Measurements from ENCODE around the gene KCNK1.

Gene KCNK1

DNA sequence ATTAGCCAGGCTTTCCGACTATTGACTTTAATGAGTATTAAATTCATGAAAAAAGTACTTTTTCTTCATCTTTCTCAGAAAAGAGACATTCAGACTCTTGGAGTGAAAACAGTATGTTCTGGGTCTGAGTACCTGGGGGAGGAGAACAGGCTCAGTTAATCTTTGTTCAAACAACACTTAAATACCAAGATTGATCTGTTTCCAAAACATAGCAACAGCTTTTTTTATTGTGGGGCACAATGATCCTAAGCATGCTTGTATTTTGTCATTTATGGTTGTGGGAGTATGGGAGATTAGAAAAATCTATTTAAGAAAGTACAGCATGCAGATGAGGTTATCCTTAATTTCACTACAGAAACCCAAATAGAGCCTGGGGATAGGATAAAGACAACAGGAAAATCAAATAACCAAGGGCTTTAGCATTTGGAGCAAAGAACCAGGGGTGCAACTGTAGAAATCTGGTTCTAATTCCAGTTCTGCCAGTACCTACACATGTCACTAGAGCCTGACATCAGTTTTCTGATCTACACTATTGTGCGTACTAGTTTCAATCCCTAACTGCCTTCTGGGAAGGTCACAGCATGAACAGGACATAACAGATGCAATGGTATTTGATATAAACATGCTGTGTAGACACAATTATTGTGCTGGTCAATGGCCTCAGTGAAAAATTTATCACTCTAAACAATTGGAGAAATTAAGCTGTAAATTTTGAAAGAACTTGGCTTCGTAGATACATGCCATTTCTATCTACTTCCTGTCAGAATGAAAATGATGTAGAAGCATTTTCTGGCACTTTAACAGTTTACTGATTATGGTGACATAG, 91.2 kb downstream of the KCNK1 start:
- DNase-seq (ENCODE audit: low read depth) = no peak

DNA sequence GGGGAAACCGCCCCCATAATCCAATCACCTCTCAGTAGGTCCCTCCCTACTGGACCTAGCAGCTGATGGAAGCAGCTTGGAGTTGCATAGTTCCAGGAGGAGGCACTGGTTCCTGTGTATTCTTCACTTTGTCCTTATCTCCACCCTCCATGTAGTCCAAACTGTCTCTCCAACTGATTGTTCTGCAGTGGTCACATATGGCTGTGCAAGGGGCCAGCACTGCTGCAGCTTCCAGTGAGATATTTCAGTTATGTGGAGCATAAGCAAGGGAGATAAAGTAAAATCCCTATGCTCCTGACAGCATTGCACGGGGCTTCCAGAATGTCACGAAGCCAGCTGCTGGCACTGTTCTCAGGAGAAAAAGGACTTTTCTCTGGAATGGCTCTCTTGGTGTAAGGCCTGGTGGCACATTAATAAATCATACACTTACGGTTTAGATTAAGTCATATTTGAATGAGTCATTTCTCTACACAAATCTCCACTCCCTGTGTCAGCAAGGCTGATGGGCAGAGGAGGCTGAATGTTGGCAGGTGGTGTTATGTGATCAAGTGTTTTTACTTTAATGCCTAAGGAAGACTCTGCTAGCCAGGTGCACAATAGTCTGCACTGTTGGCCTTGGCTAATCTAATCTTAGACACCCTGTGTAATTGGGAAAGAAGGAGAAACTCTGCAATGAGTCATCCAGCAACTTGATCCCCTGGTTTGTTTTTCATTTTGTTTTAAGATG, 93.4 kb downstream of the KCNK1 start:
- DNase-seq (ENCODE audit: low read depth) = peak; percentile 39

DNA sequence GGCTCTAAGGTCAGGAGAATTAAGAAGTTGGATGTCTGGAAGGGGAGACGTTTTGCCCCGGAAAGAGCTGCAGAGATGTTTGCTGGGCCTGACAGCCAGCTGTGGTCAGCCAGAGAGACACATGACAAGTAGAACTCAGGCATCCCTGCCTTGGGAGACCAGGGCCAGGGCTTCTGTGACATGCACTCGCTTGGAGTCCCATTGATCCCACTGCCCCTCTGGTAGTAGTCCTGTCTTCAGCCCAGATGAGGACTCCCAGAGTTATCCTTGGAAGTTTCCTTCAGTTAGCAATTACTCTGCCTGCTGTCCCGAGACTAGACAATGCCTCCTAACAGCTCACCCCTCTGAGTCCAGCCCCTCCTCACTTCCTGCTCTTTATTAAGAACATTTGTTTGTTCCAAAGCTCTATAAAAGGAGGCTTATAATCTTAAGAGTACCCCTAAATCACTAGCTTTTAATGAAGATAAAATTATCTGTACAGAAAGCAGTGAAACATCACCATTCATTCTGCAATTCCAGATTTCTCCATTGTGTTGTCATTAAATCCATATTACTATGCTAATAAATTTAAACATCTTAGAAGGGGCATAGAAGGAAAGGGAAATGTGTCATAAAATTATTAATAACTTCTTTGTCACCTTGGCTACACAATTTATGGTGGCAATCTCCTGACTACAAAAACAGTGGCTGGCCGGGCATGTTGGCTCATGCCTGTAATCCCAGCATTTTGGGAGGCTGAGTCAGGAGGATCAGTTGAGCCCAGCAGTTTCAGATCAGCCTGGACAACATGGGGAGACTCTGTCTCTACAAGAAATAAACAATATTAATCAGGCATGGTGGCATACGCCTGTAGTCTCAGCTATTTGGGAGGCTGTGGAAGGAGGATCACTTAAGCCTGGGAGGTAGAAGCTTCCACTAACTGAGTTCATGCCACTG, 94.2 kb downstream of the KCNK1 start:
- DNase-seq (ENCODE audit: low read depth) = peak; percentile 33

DNA sequence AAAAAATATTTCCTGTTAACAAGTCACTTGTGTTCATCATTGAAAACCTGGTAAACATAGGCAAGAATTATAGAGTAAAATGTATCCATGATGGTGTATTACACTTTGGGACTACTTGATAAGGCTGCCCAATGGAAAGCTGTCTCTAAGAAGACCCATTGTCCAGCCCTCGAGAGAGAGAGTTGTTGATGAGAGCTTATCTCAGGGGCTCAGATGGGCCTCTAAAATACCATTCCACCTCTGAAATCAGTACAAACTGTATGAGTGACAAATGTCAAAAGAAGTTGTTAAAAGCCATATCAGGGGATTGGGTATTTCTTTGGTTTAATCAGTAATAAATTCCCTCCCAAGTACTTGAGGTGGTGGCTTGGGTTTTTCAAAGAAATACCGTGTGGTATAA, 96.1 kb downstream of the KCNK1 start:
- DNase-seq (ENCODE audit: low read depth) = no peak

DNA sequence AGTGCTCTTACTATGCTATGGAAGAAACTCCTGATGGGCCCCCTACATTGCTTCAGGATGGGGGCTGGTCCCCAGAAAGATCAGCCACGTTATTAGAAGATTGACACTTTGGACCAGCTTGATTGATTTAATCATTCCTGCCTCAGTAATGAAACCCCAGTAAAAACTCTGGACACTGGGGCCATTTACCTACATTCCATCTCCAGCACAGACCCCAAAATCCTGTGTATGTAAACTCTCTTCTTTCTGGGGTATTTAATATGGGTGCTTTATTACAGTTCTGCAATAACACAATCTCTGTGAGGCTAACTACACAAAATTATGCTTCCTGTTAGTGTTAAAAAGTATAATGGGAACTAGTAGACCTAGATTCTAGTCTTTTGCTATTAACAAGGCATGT, 96.6 kb downstream of the KCNK1 start:
- DNase-seq (ENCODE audit: low read depth) = no peak

DNA sequence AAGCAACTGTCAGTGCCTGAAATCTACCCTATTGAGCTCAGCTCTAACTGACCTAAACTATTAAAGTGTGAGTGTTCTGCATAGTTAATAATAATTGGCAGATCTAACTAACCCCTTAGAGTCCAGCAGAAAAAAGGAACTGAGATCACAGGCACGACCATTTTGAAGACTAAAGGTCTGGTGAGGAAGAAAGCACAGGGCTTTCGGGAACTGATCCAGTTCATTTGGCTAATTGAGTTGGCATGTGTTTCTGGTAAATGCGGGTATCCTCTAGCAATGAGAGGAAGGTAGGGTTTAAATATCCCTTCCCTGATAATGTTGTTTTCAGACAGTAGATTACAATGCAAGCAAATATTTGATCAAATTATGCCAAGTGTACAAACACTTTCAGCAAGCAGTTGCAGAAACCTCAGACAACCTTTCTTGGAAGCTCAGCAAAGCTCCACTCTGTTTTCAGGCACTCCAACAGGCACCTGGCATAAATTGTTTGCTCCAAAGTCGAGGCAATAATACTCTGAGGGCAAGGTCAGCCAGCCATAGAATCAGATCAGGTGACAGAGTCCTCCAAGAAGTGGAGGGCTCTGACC, 100.8 kb downstream of the KCNK1 start:
- DNase-seq (ENCODE audit: low read depth) = no peak

DNA sequence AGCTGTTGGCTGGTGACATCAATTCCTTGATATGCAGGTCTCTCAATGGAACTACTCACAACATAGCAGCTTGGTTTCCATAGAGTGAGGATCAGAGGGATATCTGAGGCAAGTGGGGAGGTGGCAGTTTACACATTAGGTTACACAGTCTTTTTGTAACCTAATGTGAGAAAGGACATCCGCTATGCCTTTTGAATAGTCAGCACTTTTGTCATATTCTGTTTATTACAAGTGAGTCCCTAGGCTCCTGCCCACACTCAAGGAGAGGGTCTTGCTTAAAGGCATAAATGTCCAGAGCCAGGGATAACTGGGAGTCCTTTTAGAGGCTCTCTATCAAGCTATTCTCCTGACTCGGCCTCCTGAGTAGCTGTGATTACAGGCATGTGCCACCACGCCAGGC, 104.2 kb downstream of the KCNK1 start:
- DNase-seq (ENCODE audit: low read depth) = no peak

DNA sequence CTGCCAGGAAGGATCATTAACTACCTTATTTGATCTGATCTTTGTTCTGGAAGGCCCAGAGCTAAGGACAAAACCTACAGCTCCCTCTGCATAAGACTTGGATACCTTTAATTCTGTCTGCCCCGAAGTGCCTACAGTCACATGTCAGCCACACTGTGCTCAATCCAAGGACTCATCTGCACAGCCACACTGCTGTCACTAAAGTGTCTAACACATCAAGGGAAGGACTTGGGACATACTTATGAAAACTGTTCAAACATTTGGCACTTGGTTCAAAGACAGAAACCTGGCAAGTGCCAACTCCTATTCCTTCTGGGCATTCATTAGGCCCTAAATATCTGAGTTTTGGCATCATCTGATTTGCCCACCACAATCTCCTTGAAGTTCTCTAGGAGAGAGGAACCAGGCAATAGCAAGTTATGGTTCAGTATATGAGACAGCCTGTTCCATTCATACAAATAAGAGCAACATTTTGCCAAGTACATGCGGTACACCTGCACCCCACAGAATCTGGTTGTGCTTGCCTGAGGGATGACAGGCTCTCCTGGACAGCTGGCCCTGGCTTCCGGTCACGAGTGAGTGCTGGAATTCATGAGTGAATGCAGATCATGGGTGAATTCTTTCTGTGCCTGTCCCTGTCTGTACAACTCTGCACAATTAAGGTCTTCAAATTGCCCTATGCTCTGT, 105.9 kb downstream of the KCNK1 start:
- DNase-seq (ENCODE audit: low read depth) = no peak

DNA sequence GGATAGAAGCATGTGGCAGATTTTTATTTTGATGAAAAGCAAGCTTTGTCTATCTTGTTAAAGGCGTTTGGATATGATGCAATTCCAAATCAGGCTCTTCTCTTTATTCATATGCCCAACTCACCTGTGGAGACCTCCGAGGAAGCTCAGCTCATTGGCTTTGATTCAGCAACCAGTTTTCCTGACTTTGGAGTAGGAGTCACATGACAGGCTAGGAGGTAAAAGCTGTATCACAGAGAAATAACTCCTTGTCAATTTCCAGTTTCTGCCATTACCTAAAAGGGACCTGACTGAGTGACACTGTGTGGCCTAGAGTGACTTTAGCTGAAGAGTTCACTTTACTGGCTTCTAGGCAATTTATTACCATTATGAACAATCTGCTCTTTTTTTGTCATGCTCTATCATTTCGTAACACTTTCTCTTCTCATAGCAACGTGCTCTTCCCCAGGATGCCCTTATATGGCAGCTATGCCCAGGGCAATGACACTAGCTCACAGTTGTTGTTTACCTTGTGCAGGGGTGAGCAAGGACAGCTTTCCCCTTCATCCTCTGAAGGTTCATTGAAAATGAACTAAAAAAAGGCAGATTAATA, 107.2 kb downstream of the KCNK1 start:
- no peak for DNase-seq (ENCODE audit: low read depth)

All from EH (cell line).